Measurements from ENCODE around the gene NAALAD2. TPM values are rescaled to one million over a fixed set of nuclear protein-coding genes. Genes with fewer than 3 reads are reported as not detected.

The NAALAD2 gene
- 10.0 and 20.0 TPM in 2 replicates for polyA plus RNA-seq

DNA sequence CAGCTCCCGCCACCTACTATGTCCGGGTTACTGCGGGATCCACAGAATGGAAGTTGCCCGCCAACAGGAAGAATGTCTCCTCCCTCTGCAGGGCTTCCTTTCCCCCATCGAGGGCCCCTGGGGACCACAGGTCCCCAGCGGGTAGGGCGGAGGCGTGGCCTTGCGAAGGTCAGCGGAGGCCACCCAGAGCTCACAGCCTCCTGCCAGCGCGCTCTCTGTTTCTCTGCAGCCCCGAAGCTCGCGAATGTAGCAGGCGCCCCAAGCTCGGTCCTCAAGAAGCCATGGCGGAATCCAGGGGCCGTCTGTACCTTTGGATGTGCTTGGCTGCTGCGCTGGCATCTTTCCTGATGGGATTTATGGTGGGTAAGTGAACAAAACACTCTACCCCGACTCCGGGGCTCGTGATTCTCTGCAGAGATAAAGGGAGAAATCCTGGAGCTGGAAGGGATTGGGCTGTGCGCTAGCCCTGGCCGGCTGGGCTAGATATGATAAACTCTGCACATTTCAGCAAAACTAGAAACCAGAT, at the start of gene NAALAD2:
Gene NAALAD2 (plus strand): TSS at position 186 of the 526 bp plus-strand sequence. CDS start 96 bp downstream, at position 282.

DNA sequence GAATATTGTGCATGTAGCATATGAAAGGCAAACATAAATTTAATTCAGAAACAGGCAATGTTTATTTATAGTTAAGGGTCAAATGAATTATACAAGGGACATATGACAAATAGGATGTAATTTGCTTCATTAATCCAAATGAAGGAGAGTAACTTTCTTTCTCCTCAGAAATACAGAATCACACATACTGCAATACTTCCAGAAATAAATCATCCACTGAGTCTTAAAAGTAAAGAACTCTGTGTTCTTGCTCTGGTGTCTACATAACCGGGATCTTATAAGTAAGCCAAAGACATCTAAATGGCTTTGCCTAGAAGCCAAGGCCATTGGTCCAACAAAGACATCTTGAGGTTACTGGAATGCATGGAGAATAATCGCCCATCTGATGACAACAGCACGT, 48.8 kb upstream of the NAALAD2 start, which contains the start of gene UBTFL1:
Gene UBTFL1 (plus strand): TSS at position 301 of the 400 bp plus-strand sequence. CDS start 0 bp downstream, at position 301.

GRCh38 chr11:90222459-90223247, 88.2 kb downstream of the NAALAD2 start, which contains the start of gene CHORDC1:
TSS of gene CHORDC1 (minus strand) at chr11:90223049. CDS start at chr11:90222954, 95 bp downstream.

Other genes with a start within 250 kb of the NAALAD2 start
- gene TRIM49D1, start 212.4 kb upstream of the NAALAD2 start, polyA plus RNA-seq, result not detected in 2 replicates
- not detected in 2 replicates for gene TRIM49D2, start 210.6 kb upstream of the NAALAD2 start, polyA plus RNA-seq
- not detected in 2 replicates for gene TRIM64, start 168.6 kb upstream of the NAALAD2 start, polyA plus RNA-seq
- gene TRIM49C, start 103.6 kb upstream of the NAALAD2 start, polyA plus RNA-seq, result not detected in 2 replicates
- gene UBTFL1, start 48.7 kb upstream of the NAALAD2 start, polyA plus RNA-seq, result not detected in 2 replicates
- gene CHORDC1, start 88.4 kb downstream of the NAALAD2 start, polyA plus RNA-seq, result 87.1 and 98.7 TPM in 2 replicates